AG20443 (cell line): ENCODE results near the gene TBXAS1.
A peak's percentile ranks its signal among the peaks of the same experiment; 100 is the strongest.

Experiments used
- DNase-seq: peaks from one replicate; pipeline ENCODE4 v3.0.0; 2012; ENCODE audit warnings: low spot score, mixed read lengths

Gene TBXAS1

DNA sequence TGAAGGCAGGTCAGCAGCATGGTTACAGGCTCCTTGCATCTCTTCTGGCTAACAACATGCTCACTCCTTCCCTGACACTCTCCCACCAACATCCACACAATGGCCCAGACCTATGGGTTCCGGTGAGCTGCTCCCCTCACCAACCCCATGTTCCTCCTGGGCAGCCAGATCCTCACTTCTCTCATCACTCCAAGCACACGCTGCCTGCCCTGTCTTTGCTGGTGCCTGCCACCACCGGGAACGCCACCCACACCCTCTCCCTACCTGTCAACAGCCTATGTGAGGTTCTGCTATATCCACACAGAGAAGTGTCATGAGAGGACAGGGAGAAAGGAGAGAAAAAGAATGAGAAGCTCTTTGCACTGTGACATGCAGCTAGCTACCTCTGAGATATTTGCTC lies 219.1 kb downstream of the TBXAS1 start:
- no peak for DNase-seq

DNA sequence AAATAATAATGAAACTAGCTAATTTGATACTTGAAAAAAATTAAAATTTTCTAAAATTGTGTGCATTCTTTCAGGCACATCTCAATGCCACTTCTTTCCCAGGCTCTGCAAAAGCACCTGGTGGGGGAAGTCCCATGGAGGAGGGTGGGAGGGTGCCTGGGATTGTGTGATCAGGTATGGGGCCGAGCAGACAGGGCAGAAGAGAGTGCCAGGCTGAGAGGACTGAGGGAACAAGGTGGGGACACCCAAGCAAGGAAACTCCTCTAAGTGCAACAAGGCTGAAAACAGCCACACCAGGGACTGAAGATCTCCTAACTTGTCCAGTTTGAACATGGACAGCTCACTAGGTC lies 219.9 kb downstream of the TBXAS1 start:
- DNase-seq: no peak

DNA sequence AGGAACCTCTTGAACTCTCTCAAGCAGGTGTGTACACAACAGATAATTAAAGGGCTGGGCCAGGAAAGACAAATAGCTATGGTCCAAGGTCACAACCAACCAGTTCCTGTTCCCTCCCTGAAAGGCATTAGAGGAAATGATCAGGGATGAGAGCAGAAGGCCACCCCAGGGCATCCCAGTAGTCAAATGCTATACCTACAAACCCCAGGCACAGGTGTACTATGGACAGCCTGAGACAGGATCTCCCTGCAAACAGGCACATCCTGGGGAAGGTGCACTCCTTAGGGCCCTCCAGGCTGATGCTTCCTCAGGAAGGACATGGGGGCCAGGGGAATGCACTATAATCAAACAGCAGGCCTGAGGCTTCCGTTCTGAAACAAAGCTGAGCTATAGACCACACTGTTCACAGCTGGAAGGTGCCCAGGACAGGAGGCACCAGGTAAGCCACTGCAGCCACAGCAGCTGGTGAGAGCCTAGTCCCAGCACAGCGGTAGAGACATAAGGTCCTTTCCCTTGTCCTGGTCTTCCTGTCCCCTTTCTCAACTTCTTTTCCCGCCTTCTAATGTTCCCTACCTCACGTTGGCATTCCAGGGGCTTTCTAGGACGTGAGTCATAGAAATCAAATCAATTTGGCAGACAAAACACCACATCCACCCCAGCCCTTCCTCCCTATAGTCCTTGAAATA lies 220.4 kb downstream of the TBXAS1 start:
- DNase-seq: no peak

DNA sequence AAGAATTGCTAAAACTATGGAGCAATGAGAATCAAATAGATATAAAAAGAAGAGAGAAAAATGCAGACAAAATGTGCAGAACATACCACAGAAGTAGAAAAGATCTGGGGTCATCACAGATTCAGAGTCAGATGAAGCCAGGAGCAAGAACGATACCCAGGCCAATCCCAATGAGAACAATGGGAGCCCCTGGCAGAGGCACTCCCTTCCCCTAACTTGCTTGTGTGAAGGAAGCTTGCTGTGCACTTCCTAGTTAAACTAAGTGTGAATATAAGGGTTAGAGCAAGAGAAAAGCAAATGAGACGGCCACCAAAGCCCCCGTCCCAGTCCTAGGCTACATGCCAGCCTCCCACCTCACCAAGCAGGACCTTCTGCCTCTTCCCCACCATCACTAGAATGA lies 221.0 kb downstream of the TBXAS1 start:
- DNase-seq: no peak

DNA sequence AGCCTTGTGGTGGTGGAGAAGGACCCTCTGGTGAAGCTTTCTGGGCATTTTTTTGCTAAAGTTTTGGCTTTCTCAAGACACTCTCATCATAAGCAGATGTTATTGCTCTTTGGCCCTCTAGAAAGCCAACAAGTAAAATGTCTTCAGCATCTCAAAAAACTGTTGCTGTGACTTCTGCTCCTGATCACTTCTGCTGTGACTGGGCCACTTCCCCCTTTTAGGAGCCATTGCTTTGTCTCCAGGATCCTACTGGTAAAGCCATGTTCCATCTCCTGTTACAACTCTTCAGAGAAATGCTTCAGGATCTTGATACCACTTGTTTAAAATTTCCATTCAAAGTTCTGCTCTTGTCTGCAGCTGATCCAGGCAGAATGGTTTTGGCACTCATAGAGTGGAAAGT lies 222.8 kb downstream of the TBXAS1 start:
- DNase-seq: no peak

DNA sequence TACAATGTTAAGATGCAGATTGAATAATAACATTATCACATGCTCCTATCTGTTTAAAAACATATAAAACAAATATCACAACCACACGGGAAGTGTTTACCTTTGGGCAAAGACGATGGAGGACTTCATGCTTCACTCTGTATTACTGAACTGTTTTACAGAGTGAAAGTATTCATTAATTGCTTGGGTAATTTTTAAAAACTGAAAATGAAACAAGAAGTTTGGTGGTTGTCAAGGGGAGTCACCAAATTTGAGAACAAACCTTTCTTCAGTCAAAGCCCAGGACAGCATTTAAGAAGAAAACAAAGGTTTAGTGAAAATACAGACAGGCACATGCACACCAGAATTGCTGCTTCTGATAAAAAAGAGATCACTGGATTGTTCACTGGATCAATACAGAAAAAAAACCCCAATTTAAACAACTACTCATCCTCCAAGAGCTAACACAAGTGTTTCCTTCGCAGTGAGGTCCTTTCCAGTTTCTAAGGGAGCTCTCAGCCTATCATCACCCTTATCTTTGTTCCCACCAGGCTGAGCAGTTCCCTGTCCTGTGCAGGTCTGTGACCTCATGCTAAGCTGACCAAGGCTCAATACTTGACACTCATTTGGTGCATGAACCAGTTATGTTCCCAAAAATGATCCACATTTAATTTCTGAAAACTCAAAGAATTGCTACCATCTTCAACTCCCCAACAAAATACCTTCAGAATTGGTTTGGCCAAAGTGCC lies 224.9 kb downstream of the TBXAS1 start:
- DNase-seq: no peak

DNA sequence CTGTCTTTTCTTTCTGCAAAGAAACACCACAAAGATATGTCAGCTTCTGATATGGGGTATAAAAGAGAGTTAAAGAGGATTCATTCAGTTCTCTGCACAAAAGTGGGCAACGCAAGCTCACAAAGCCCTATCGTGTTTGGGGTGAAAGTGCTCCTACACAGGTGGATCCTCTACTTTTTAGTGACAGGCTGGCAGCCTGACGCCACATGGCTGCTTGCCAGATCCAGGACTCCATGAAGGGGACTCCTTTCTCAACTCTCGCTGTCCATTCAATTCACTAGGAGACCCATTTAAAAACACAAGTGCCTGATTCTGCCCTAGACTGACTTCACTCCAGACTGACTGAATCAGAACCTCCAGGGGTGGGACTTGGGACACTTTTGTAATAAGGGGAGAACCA lies 225.7 kb downstream of the TBXAS1 start:
- no peak for DNase-seq

DNA sequence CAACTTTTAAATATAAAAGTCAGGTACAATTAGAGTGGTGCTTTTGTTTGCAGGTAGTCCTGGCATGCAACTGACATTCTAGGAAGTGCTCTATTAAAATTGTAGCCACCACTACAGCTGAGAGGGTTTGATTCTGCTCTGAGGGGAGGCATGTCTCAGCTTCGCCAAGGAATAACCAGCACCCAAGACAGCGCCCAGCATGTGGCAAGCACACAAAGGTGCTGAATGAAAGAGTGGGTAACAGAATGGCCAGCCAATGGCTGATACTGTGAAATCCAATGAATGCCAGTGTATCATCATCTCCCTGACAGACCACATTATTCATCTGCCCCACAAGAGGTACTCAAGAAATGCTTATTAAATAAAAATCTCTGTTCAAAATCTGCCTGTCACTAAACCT lies 226.8 kb downstream of the TBXAS1 start:
- DNase-seq: no peak

DNA sequence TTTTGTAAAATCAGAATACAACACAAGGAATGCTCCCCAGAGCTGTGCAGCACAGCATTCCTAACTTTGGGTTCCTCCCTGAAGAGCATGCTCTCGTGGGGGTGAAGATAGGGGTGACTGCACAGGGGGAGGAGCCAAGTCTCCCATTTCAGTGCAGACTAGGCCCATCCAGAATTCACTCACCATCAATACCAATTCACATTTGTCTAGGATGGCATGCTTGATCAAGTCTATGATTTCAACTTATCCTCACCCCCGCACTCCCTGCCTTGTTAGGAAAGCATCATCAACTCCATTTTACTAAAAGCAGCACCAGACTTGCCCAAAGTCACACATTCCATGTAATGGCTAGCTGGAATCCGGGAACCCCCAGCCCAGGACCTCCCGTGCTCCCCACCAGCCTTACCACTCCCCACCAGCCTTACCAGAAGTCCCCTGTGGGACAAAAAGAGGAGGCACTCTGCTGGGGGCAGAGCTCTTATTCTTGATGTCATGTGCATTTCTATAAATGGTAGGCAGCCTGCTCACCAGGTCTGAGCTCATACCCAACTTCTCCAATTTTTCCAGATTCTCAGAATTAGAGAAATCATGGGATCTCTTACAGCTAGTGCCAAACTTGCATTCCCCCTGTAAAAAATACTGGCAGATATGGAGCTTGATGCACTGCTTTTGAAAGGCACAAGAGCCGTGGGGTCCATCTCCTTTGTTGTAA lies 227.5 kb downstream of the TBXAS1 start:
- no peak for DNase-seq

DNA sequence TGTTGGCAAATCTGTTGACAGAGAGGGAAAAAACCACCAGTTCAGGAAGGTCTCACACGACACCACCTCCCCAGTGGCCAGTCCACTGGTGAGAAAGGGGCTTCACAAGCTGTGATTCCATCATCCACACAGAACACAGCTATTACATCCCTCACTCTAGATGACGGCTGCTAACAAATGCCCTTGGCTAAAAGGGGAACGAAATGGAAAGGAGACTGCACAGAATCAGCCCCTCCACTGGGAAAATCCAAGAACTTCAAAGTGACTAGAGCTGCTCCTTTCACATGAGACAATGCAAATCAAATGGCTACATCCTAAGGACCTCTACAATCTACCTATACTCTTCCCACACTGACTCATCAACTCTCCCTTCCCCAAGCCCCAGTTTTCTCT lies 228.1 kb downstream of the TBXAS1 start:
- DNase-seq: no peak

DNA sequence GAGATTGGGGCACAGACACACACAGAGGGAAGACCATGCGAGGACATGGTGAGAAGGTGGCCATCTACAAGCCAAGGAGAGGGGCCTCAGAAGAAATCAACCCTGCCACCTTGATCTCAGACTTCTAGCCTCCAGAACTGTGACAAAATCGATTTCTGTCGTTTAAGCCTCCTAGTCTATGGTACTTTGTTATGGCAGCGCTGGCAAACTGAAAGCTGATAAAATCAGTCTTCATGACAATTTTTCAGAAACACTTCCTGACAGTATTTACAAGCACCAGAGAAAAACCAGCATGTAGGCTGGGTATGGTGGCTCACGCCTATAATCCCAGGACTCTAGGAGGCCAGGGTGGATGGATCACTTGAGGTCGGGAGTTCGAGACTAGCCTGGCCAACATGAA lies 229.5 kb downstream of the TBXAS1 start:
- no peak for DNase-seq

DNA sequence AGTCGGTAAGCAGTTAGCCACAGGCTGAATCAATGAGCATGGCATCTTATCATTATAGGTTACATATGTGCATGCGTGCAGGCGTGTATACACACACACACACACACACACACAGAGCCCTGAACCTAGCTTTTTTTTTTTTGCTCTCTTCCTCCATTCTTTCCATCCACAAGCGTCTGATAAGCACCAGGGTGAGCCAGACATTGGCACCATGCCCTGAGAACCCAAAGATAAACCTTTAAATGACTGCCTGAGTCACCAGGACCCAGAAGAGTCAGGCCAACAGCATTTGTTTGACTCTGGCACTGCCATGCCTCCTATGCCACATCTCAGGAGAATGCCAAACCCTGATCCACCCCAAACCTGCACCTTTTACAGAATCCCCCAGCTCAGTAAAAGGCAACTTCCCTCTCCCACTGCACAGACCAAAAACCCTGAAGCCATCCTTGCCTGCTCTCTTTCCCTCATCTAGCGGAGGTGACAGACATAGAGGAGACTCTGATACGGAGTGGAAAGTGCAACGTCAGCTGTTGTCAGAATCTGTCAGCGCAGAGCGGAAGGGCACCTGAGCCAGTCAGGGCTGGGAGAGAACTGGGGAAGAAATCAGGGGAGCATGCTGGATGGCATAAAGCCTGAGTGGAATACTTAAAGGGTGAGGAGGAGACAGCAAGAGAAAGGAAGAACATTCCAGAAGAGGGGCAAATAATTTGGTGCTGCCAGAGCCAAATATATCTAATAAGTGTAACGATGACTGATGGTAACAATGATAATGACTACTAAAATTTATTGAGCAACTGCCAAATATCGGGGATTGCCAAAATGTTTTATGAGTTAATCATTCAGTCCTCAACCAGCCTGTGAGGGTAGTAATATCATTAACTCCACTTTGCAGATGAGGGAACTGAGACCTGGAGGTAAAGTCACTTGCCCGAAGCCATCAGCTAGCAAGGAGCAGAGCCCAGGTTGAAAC lies 230.5 kb downstream of the TBXAS1 start:
- DNase-seq: peak; percentile 66

DNA sequence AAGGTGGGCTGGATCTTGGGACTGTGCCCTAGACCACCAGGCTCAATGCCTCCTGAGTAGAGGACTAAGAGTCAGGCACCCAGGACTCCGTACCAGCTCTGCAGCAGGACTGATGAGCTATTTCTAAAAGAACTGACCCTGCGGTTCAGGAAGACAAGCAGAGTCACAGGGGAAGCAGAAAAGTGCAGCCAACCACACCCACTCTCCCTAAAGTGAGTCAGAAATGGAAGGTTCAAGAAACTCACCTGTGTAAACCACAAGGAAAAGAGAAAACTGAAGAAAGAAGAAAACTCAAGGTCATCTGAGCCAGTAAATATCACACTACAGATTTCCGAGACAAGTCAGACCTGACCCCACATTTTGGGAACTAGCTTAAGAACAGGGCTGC lies 231.2 kb downstream of the TBXAS1 start:
- DNase-seq: no peak

DNA sequence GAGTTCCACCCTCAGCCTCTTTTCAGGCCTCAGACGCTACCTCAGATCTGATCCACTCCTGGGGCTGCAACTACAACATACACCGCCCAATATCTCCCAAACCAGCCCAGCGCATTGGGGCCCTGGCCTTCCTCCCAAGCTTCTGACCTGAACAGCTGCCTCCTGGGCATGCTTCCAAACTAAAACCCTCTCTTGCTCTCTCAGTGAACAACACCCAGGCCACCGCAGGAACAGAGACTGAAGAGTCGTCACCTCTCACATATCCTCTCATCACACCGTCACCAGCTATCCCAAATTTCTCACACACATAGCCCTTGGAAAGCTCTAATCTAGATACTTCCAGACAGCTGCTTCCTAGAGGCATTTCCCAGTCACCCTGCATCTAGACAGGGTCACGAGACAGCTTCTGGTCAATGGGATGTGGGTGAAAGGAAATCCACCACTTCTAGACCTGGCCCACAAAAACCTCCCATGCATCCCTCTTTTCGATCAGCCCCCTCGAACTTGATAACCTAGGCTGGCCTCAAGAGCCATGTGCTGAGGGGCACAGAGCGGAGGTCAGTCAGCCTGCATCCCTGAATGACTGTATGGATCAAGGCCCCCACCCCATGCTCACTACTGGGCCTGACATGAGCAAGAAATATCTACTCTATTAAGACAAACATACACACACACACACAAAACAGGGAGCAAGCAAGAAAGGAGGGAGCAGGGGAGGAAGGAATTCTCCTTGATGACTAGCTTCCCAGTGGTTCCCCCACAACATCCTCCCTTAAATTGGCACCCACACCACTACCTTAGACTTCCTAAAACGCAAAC lies 231.9 kb downstream of the TBXAS1 start:
- DNase-seq: no peak

DNA sequence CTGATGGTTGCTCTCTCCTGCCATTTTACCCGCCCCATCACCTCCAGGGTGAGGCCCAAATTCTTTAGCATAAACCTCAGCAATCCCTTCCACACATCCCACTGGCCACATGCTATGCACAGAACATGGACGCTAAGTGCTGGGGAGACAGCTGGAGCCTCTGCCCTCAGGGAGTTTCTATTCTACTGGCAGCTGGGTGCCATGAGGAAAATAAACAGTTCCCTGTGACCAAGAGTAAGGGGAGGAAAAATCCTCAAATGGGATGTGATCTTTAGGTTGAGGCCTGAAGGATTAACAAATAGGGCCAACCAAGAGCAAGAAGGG lies 232.5 kb downstream of the TBXAS1 start:
- no peak for DNase-seq

DNA sequence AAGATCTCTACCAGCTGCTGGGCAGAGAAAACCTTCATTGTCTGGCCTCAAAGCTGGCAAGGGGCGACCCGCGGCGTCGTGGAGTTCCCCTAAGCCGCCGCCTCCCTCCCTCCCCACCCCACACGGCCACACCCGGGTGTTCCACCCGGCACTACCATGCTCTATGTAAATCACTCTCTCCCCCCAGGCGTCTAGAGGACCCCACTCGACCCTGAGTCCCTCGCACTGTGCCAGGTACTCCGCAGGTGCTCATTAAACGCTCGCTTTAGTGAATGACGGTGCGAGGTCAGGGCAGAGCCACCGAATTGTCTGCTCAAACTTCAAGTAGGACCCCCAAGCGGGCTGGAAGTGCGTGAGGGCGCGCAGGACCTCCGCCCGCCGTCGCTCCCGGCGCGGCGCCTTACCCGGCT lies 233.1 kb downstream of the TBXAS1 start:
- DNase-seq: no peak

DNA sequence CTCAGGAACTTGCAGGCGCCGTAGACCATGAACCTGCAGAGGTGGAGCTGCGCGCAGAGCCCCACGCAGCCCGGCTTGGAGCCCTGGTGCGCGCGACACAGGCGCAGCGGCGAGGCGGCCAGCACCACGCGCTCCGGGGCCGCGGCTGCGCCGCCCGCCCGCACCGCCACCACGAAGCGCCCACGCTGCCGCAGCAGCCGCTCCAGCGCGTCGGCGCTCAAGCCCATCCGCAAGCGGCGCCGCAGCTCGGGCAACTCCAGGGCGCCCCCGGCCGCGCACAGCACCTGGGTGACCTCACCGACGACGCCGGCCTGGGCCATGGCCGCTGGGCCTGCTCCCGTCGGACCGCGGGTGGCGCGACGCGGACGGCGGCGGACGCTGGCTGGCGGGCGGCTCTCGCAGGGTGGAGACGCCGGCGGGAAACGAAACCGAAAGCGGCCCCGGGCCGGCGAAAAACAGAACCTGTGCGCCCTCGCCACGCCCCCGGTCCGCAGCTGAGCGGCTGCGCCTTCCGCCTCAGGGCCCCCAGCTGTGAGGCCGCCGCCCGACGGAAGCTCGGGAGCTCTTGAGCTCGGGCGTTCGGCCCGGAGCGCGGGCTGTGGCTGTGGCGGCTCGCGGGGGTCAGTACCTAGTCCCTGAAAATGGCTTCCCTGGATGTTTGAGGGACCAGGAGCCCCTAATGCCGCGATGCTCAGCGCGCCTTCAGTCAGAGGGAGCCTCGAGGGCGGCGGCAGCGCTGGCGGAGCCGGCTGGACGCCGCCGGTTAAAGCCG lies 233.7 kb downstream of the TBXAS1 start, which contains the start of gene PARP12:
TSS of gene PARP12 (minus strand) at position 424 of the 772 bp plus-strand sequence. CDS start at position 320, 104 bp downstream.
- DNase-seq: peak; percentile 92

DNA sequence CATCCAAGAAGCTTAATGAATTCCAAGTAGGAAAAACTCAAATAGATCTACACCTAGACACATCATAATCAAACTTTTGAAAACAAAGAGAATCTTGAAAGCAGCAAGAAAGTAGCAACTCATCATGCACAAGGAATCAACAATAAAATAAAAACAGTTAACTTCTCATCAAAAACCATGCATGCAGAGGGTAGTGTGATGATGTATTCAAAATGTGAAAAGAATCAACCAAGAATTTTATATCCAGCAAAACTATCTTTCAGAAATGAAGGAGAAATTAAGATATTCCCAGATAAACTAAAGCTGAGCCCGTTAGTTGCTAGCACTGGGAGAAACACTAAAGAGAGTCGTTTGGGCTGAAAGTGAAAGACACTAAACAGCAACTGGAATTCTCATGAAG lies 238.0 kb downstream of the TBXAS1 start:
- DNase-seq: no peak

DNA sequence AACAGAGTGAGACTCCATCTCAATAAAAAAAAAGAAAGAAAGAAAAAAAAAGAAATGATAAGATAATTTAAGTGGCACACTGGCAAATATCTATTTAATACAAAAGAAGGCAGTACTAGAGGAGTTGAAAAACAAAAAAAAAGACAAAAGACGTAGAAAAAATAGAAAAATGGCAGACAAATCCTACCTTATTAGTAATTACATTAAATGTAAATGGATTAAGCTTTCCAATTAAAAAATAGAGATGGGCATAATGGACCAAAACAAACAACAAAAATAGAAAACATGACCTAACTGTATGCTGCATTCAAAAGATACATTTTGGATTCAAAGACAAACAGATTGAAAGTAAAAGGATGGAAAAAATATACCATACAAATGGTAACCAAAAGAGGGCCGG lies 239.0 kb downstream of the TBXAS1 start:
- no peak for DNase-seq

DNA sequence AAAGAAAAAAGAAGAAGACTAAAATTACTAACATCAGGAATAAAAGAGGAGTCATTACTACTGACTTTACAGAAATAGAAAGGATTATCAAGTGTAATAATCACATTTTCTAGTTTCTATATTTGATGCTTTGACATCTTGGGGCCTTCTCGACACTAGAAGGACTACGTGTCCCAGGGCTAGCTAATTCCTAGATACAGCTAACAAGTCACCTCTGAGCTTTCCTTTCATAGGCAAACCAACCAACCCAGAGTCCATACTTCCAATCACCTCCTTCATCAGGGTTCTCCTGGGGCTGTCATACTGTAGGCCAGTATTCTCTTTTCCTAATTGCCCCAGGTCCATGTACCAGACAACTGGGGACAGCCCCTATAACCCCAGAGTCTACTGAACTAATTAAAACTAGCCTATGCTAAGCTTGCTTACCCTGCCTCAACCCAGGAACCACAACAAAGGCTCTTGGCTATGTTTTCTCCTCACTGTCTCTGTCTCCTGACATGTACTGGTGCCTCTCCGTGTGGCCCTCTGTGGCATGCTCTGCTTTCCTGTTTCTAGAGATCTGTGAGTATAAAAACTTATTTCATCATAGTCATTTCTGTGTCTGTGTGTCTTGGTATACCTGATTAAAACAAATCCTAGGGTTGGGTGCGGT lies 240.4 kb downstream of the TBXAS1 start:
- no peak for DNase-seq
